NCI-H2171 (cell line): Measurements from ENCODE around the gene SULT2B1.
"Not testable (repeated sequence)": the region's sequence is repeated elsewhere in the genome, so short reads cannot be mapped to it uniquely, and the experiment has no call there.

Source experiments
- DNase-seq: peaks from one replicate; lab custom pipeline; 2025; lab: John Stamatoyannopoulos, UW

The SULT2B1 gene

DNA sequence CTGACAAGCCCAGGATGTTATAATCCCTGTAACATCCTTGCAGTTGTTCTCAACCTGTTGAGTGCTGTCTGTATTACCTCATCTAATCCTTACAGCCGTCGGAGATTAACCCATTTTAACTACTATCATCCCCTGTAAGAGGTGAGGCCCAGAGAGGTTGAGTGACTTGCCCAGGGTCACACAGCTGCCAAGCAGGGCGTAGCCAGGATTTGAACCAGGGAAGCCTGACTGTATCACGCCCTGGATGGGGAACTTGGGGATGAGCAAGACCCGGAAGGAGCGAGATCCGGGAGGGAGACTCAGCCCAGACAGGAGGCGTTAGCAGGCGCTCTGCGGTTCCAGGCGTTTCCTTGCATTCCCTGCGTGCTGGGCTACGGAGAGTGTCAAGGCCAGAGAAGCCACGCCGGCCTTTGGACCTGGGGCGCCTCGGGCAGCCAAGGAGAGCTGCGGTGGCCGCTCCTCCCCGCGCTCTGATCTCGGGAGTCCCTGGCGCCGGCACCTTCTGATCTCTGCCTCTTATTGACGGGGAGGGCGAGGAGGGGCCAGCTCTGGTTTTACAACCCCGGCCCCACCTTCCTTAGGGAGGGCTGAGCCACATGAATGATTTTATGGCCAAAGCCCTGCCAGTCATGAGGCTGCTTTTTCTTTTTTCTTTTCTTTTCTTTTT is 6.2 kb downstream of the SULT2B1 start:
- DNase-seq: no peak

DNA sequence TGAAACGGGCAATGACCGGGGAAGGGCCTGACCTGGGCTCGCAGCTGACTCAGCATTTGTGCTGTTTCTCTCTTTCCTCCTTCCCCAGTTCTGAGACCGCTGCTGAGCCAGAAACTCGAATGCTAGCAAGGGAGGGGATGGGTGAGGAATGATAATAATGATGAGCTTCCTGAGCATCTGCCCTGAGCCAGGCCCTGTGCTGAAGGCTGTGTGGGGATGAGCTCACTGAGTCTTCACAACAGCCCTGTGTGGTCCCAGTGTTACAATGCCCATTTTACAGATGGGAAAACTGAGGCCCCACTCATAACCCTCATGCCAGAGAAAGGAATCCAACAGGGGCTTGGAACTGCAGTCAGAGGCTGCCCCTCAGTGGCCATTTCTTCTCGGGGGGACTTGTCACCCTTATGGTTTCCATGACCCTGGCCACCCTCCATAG is 8.1 kb downstream of the SULT2B1 start:
- no peak for DNase-seq

DNA sequence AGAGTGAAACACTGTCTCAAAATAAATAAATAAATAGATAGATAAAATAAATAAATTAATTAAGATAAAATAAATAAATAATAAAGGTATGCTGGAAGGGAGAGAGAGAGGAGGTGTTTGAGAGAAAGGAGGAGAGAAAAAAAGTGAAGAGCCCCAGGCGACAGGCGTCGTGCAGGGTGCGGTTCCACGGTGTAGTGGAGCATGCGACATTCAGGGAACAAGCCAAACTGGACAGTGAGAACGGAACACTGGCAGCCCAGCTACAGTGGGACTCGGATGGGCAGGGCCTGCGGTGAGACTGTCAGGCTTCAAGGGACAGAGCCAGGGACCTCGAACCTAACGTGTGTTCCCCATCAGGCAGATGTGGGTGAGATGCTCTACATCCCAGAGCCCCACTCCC is 9.4 kb downstream of the SULT2B1 start:
- DNase-seq: no peak

DNA sequence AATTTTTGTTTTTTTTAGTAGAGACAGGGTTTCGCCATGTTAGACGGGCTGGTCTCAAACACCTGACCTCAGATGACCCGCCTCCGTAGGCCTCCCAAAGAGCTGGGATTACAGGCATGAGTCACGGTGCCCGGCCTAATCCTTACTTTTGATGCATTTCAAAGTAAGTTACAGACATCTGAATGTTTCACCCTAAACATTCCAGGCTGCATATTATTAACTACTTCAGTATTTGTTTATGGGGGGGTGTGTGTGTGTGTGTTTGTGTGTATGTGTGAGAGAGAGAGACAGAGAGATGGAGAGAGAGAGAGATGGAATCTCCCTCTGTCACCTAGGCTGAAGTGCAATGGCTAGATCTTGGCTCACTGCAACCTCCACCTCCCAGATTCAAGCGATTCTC is 13.1 kb downstream of the SULT2B1 start:
- DNase-seq: no peak

DNA sequence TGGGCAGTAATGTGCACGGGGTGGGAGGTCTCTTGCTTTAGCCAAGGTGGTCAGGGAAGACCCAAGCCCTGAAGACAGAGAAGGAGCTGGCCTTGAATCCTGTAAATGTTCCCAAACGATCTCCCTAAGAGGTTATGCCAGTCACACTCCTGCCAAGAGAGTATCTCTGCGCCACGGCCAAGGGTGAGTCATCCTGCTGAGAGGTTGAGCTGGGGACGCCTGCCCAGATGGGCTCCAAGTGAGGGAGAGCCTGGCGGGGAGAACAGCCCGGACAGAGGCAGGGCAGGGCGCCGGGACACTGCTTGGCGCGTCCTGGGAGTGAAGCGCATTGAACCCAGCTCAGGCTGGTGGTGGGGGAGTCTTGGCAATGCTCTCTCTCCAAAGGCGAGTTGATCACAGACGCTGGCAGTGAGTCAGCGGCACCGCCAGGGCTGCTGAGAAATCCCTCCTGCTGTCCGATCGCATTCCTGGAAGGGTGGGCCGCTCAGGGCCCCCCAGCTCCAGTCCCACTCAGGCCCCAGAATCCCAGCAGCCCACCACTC is 16.4 kb downstream of the SULT2B1 start:
- DNase-seq: peak; percentile 15

DNA sequence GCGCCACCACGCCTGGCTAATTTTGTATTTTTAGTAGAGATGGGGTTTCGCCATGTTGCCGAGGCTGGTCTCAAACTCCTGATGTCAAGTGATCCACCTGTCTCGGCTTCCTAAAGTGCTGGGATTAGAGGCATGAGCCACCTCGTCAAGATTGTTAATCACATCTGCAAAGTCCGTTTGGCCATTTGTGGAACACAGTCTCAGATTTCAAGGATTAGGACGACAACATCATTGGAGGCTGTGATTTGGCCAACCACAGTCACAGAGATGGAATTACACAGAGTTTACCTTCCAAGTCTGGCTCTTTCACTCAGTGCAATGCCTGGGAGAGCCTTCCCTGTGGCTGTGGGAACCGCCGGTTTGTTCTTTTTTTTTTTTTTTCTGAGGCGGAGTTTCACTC is 17.8 kb downstream of the SULT2B1 start:
- DNase-seq: no peak

DNA sequence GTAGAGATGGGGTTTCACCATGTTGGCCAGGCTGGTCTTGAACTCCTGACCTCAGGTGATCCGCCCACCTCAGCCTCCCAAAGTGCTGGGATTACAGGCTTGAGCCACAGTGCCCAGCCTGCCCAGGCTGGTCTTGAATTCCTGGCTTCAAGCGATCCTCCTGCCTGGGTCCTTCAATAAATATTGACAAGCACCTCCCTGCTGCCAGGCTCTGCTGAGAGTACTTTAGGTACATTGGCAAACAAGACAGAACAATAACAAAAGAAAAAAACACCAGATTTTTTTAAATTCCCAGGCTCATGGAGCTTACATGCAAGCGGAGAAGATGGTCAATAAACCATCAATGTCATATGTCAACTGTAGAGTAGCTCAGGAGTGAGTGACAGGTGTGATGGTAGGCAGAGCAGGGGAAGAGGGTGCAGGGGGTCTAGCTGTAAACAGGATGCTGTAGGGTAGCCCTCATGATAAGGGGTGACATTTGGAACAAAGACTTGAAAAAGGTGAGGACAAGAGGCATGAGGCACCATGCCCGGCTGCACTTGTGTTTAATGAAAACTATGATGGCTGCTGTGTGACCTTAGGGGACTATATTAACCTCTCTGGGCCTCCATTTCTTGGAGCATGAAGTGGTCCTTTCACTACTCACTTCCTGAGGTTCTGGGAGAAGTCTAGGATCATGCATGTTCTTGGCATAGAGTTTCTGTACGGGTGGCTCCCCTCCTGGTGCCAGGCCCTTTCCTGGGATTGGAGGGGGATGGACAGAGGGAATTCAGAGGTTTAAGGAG is 19.6 kb downstream of the SULT2B1 start:
- no peak for DNase-seq

DNA sequence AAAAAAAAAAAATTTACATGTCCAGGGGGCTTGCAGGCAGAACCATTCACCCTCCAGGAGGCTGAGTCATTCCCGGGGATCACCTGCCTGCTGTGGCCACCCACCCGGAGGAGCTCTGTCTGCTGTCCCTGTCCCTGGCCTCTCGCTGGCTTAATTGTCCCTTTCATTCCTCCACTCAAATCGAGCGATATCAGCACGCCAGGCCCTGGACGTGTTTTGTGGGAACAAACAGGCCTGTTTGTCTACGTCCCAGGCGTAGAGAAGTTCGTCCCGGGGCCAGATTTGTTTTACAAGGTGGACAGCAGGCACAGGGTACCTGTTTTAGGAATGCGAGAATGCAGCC is 21.2 kb downstream of the SULT2B1 start:
- DNase-seq: no peak

DNA sequence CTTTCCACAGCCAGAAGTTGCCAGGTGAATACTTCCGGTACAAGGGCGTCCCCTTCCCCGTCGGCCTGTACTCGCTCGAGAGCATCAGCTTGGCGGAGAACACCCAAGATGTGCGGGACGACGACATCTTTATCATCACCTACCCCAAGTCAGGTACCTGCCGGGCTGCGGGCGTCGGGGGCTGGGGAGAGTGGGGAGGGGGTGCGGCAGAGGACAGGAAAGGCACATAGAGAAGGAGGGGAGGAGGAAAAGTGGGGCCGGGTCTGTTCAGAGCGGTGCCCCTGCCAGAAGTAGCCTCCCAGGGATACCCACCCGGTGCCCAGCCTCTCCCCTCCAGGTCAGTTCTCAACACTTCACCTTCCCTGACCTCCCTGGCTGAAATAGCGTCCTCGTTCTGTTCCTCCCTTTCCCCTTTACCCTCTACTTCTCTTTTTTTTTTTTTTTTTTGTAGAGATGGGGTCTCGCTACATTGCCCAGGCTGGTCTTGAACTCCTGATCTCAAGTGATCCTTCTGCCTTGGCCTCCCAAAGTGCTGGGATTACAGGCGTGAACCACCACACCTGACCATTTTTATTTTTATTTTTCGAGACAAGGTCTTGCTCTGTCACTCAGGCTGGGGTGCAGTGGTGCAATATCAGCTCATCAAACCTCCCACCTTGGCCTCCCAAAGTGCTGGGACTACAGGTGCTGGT is 24.1 kb downstream of the SULT2B1 start:
- DNase-seq: no peak

DNA sequence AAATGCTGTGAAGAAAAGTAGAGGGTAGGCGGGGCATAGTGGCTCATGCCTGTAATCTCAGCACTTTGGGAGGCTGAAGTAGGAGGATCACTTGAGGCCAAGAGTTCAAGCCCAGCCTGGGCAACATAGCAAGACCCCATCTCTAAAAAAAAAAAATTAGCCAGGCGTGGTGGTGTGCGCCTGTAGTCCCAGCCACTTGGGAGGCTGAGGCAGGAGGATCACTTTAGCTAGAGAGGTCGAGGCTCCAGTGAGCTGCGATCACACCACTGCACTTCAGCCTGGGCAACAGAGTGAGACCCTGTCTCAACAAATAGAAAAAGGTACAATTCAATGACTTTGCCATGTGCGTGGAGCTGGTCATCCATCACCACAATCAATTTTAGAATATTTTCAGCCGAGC is 25.9 kb downstream of the SULT2B1 start:
- DNase-seq: not testable (repeated sequence)

DNA sequence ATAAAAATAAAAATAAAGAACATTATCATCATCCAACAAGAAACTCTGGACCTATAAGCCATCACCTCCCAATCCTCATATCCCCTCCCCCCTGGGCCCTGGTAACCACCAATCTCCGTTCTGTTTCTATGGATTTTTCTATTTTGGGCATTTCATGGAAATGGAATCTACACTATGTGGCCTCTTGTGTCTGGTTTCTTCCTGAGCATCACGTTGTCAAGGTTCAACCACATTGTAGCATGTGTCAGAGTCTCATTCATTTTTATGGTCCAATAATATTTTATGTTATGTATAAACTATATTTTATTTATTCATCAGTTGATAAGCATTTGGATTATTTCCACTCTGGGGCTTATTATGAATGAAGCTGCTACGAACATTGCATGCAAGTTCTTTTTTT is 26.9 kb downstream of the SULT2B1 start:
- no peak for DNase-seq

DNA sequence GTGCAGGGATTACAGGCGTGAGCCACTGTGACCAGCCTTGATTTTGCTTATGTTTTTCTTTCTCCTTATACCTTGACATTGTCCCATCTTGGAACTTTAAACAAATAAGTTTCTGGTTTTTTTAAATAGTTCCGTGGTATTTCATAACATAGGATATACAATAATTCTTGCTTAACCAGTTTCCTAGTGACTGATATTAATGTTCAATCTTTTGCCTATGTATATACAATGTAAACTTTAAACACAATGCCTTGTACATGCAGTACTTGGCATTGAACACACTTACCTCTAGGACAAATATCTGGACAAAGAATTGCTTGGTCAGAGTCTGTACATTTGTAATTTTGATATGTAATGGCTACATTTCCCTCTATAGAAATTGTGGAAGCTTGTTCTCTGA is 30.2 kb downstream of the SULT2B1 start:
- no peak for DNase-seq

DNA sequence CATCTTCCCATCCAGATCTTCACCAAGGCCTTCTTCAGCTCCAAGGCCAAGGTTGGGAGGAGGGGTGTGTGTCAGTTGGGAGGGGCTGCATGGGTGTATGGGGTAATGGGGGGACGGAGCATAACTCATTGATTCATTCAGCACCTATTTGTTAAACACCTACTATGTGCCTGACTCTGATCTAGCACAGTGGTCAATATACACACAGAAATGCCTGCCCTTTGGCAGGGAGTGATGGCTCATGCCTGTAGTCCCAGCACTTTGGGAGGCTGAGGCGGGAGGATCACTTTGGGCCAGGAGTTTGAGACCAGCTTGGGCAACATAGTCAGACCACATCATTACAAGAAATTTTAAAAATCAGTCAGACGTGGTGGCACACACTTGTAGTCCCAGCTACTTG is 35.4 kb downstream of the SULT2B1 start:
- no peak for DNase-seq

DNA sequence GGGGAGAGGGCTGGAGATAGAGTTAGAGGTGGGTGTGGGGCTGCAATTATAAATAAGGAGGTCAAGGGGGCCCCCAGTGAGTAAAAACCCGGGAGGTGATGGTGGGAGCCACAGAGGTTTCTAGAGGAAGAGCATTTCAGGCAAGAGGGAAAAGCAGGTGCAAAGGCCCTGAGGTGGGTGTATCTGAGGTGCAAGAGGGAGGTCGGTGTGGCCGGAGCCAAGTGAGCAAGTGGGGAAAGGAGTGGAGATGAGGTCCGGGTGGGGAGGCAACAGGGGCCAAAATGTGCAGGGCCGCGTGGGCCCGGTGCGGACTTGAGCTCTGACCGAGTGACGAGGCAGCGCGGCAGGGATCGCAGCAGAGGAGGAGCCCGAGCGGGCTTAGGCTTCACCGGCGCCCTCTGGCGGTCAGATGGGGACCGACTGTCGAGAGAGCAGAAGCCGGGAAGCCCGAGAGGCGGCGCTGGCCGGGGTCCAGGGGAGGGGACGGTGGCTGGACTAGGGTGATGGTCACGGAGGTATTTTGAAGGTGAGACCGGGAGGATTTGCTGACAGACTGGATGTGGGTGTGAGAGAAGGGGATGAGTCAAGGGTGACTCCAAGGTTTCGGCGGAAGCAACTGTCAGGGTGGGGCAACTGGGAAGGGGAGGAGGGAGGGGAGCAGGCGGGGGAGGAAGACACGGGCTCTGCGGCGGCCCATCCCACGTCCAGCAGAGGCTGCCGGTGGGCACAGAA is 36.9 kb downstream of the SULT2B1 start:
- peak; percentile 79 for DNase-seq

DNA sequence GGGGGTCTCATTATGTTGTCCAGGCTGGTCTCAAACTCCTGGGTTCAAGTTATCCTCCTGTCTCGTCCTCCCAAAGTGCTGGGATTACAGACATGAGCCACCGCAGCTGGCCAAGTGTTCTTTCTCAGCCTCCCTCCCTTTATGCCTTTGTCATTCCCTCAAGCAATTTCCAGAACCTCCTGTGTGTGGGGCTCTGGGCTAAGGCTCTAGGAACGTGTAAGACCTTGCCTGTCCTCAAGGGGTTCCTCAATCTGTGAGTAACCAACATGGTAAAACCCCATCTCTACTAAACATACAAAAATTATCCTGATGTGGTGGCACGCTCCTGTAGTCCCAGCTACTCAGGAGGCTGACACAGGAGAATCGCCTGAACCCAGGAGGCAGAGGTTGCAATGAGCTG is 39.0 kb downstream of the SULT2B1 start:
- no peak for DNase-seq

DNA sequence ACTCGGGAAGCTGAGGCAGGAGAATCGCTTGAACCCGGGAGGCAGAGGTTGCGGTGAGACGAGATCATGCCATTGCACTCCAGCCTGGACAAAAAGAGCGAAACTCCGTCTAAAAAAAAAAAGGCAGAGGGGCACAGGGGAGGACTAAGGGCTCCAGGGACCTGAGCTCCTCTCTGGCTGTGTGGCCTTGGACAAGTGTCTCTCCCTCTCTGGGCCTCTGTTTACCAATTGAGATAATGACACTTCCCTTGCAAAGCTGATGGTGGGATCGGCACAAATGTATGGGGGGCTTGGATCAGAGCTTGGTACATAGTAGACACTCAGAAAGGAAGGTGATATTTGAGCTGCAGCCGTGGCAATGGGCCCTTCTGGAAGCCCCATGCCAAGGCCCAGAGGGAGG is 43.2 kb downstream of the SULT2B1 start:
- no peak for DNase-seq

DNA sequence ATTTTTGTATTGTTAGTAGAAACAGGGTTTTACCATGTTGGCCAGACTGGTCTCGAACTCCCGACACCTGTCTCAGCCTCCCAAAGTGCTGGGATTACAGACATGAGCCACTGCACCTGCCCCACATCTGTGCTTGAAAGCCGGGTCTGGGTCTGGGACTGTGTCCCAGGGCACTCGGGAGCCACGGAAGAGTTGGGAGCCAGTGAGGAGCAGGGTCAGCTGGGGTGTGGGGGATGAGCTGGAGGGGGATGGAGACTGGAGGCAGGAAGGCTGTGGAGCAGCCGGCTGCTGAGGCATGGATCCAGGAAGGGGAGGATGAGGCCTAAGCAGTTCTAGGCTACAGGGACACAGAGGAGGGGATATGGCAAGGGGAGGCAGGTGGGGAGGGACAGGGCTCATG is 43.9 kb downstream of the SULT2B1 start:
- DNase-seq: no peak

DNA sequence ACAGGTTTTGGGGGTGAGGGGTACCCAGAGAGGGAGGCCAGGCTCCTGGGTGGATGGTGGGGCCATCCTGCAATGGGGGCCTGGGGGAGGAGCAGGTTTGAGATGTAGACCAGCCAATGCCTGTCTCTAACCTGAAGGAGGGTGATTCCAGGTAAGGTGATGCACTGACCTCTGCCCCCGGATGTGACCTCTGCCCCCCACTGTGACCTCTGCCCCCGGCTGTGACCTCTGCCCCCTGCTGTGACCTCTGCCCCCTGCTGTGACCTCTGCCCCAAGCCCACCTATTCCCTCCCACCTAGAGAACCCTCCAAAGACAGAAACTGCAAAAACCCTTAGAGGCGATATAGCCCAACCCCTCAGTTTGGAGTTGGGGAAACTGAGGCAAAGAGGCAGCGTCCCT is 44.3 kb downstream of the SULT2B1 start:
- no peak for DNase-seq

DNA sequence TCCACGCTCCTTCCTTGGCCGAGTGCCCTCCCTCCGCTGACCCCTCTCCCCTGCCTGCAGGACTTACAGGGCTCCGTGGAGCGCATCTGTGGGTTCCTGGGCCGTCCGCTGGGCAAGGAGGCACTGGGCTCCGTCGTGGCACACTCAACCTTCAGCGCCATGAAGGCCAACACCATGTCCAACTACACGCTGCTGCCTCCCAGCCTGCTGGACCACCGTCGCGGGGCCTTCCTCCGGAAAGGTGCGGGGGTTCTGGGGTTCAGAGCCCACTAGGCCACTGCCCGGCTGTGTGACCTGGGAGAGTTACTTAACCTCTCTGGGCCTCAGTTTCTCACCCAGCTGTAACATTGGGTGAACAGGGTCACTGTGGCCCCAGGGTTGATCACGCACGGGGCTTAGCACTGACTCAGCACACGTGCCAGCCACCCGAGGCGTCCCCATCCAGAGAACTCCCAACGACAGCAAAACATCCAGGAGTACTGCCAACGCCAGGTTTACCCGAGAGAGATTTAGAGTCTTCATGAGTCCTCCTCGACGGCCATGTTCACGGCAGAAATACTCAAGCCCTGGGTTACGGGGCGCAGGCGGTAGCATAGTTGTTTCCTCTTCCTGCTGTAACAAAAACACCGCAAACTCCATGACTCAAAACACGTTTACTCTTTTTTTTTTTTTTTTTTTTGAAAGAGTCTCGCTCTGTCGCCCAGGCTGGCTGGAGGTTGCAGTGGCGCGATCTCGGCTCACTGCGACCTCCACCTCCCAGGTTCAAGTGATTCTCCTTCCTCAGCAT is 44.9 kb downstream of the SULT2B1 start:
- no peak for DNase-seq

DNA sequence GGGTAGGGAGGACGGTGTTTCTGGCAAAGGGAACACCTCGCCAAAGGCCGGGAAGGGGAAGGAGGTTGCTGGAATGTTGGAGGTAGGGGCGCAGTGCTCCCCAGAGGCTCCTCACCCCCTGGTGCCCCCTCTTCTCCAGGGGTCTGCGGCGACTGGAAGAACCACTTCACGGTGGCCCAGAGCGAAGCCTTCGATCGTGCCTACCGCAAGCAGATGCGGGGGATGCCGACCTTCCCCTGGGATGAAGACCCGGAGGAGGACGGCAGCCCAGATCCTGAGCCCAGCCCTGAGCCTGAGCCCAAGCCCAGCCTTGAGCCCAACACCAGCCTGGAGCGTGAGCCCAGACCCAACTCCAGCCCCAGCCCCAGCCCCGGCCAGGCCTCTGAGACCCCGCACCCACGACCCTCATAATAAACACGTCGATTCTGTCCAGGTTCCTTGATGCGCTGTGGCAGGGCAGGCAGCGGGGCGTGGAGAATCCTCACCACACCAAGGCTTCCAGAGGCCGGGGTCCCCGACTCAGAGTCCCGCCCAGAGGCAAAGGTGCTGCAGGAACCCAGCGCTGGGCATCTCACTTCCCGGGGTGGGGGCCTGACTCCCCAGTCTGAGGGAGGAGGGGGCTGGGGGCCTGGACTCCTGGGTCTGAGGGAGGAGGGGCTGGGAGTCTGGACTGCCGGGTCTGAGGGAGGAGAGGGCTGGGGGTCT is 47.2 kb downstream of the SULT2B1 start:
- no peak for DNase-seq
